GM21723 (cell line): ENCODE data around the gene EYA3.
"Not testable (repeated sequence)": the region's sequence is repeated elsewhere in the genome, so short reads cannot be mapped to it uniquely, and the experiment has no call there.

Experiments
- ATAC-seq: cut with Tn5 transposase; IDR thresholded peaks from one replicate; pipeline ENCODE4 v1.9.1; 2021; ENCODE audit warnings: mild to moderate bottlenecking, moderate library complexity; ENCODE audit not compliant: unreplicated experiment

Gene EYA3

DNA sequence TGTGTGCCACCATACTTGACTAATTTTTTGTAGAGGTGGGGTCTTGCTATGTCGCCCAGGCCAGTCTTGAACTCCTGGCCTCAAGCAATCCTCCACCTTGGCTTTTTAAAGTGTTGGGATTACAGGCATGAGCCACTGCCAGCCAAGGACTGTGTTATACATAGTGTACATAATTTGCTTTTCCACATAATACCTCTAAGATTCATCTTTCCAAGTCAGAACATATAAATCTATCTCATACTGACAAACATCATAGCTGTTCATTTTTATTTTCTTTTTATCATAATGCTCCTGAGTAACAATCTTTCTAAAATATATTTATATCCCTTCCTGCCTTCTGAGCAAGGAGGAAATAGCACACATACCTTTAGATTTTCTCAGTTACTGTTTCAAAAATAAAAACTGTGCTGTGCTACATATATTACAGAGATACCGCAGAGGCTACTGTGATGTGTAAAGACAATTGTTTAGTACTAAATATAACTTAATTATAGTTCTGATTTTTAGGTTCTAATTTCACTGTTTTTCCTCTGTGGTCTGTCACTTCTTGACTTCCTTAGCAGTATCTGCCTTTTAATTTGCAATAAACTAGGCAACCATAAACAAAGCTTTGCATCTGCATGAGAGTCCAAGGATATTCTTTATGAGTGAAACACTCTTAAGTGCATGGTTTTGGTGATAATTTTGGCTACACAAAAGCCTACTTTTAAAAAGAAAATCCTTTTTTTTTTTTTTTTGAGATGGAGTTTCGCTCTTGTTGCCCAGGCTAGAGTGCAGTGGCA lies 59.3 kb downstream of the EYA3 start:
- no peak for ATAC-seq

- no peak for ATAC-seq
Measured at GRCh38 chr1:28027660-28028059, 60.8 kb downstream of the EYA3 start.

- no peak for ATAC-seq
Measured at GRCh38 chr1:28027238-28027637, 61.2 kb downstream of the EYA3 start.

- no peak for ATAC-seq
Measured at GRCh38 chr1:28026329-28026728, 62.1 kb downstream of the EYA3 start.

DNA sequence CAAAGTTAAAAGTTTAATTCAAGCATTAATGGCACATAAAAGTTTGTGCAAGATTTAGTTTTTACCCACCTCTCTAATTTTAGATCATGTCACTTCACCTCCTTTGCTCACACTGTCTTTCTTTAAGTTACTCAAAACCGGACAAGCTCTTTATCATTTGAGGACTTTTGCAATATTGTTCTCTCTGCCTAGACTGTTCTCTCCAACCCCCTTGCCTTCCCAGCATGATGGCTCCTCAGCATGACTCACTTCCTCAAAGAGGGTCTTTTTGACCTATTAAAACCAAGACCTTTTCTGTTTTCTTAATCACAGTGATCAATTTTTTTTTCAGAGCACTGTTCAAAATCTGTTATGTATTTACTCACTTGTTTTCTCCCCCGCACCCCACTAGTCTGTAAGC lies 67.3 kb downstream of the EYA3 start:
- no peak for ATAC-seq

DNA sequence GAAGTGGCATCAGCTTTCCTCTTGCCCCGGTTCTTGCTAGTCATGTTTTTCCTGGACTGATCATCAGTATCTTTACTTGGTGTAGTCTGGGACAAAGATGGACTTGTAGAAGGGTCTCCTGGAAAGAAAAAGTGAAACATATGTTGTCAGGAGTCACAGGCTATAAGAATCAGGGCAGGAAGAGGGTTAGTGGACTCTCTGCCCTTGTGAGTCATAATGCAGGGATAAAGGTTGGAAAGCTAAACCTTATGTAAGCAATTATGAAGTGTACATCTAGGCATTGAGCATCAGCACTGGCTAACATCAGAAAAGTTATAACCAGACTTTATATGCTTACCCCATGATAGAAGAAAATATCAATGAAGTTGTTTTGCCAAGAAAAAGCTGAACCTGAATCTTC lies 77.4 kb downstream of the EYA3 start:
- ATAC-seq: no peak

DNA sequence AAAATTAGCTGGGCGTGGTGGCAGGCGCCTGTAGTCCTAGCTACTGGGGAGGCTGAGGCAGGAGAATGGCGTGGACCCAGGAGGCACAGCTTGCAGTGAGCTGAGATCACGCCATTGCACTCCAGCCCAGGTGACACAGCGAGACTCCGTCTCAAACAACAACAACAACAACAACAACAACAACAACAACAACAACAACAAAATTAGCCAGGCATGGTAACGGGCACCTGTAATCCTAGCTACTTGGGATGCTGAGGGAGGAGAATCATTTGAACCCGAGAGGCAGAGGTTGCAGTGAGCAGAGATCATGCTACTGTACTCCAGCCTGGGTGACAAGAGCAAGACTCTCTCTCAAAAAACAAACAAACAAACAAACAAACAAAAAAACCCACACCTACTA lies 85.3 kb downstream of the EYA3 start:
- not testable (repeated sequence) for ATAC-seq

DNA sequence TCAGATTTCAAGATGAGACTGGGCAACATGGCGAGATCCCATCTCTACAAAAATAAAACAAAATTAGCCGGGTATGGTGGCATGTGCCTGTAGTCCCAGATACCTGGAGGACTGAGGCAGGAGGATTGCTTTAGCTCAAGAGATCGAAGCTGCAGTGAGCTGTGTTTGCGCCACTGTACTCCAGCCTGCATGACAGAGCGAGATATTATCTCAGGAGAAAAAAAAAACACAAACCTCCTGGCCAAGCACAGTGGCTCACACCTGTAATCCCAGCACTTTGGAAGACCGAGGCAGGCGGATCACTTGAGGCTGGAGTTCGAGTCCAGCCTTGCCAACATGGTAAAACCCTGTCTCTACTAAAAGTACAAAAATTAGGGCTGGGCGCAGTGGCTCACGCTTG lies 85.8 kb downstream of the EYA3 start:
- ATAC-seq: no peak

DNA sequence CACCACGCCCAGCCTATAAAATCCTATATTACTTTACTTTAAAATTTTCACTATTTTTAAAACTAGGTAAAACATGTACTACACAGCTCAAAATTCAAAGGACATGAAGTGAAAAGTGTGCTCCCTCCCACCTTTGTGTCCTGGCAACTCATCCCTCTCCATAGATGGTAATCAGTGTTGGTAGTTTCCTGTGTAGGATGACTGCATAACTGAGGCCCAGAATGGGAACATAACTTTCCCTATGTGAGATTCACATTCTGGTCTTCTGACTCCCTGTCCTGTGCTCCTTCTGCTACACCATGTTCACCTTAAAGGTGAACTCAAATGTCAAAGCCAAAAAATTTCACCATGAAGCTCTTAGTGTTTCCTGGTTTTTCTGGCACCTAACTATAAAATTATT lies 89.4 kb downstream of the EYA3 start:
- ATAC-seq: no peak

GRCh38 chr1:27994526-27994925 lies 93.9 kb downstream of the EYA3 start:
- not testable (repeated sequence) for ATAC-seq

- ATAC-seq: no peak
Measured at GRCh38 chr1:27994060-27994459, 94.3 kb downstream of the EYA3 start.

GRCh38 chr1:27993241-27993640 lies 95.2 kb downstream of the EYA3 start:
- no peak for ATAC-seq

GRCh38 chr1:27992276-27992675 lies 96.1 kb downstream of the EYA3 start:
- no peak for ATAC-seq

GRCh38 chr1:27990920-27991537 lies 97.4 kb downstream of the EYA3 start:
- no peak for ATAC-seq

DNA sequence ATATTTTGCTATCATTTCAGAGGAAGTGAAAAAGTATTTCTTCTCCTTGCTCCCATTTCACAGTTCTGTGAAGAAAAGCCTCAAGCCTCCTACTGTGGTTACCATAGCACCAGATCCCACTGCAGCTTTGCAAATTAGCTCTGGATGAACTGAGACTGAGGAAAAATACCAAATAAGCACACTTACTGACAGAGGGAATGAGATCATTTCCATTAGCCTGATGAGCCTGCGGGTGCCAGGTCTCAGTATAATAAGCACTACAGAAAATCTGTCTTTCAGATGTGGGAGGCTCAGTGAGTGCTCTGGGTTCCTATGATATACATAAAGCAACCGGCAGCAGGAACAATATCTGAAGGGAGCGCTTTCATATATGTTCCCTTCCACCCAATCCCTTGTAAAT lies 107.3 kb downstream of the EYA3 start:
- no peak for ATAC-seq

GRCh38 chr1:27980216-27980845 lies 108.1 kb downstream of the EYA3 start:
- ATAC-seq: no peak

GRCh38 chr1:27979859-27980201 lies 108.6 kb downstream of the EYA3 start:
- ATAC-seq: no peak

DNA sequence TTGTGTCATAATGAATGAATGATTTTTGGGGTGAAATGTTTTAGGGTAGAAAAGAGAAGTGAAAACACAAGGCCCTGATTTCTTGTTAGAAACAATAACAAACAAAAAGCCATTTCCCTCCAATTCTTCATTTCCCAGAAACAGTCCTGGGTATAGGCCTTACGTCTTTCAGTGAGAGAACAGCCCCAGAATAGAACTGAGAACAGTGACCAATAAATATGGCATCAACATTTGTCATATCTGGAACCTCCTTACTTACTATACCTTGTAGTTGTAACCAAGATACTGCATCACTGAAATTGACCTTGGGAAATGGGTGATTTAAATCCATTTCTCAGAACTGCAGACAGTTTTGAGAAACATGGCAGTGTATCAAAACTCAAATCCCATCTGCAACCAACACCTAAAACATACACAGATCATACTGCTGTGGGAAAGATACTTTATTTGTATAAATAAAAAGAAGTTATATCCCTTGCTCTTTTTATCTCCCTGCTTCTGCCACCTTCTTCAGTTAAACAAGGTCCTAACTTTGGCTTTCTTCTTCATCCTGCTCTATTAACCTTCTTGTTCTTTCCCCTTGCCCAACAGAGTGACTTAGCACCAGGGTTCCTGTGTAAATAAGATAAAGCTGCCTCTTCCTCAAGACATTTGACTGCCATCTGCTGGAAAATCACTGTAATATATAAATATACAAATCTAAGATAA lies 109.1 kb downstream of the EYA3 start:
- ATAC-seq: no peak

DNA sequence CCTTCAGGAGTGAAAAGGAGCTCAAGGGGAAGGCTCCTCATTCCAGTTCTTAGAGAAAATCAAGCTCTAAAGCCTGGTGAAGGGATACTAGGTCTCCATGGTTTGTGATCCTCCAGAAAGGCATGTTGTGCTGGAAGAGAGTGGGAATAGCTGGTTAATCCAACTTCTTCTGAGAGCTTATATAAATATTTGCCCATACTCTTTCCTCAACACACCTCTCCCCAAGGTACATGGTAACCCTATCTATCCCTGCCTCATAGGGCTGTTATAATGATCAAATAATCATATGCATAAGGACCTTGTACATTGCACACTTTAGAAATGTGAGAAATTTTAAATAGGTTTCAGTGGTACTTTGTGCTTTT lies 114.0 kb downstream of the EYA3 start:
- ATAC-seq: no peak

GRCh38 chr1:27973771-27974416 lies 114.5 kb downstream of the EYA3 start:
- ATAC-seq: no peak

GRCh38 chr1:27972141-27972540 lies 116.3 kb downstream of the EYA3 start:
- no peak for ATAC-seq
